HTR-8/SVneo (cell line): ENCODE results near the gene RAC3.

Experiments used
- DNase-seq: peaks from one replicate; pipeline ENCODE4 v3.0.0; 2011; ENCODE audit warnings: low spot score, mixed read lengths; ENCODE audit not compliant: insufficient read length
- FAIRE-seq: peaks from 2 replicates; lab custom pipeline; 2011; peaks lifted over from hg19 to GRCh38; lab: Jason Lieb, UNC

The RAC3 gene

GRCh38 chr17:82031303-82031884 lies at the start of gene RAC3:
Gene RAC3, plus strand, starts transcription at chr17:82031678. Its CDS starts 84 bp downstream, at chr17:82031762.
- FAIRE-seq (no peak), DNase-seq (peak; percentile 45)

GRCh38 chr17:81983011-81983638 lies 48.4 kb upstream of the RAC3 start:
- DNase-seq = no peak
- FAIRE-seq = no peak

GRCh38 chr17:81983639-81984373 lies 47.7 kb upstream of the RAC3 start:
- DNase-seq (no peak), FAIRE-seq (no peak)

GRCh38 chr17:81984773-81985410 lies 46.6 kb upstream of the RAC3 start:
- DNase-seq (no peak), FAIRE-seq (peak; percentile 90)

- no peak for FAIRE-seq
- no peak for DNase-seq
These were observed 44.9 kb upstream of the RAC3 start for GRCh38 chr17:81986606-81987005.

- no peak for DNase-seq
- FAIRE-seq = no peak
These were observed 44.2 kb upstream of the RAC3 start for GRCh38 chr17:81987161-81987770.

GRCh38 chr17:81990836-81991683 lies 40.4 kb upstream of the RAC3 start:
- FAIRE-seq (no peak), DNase-seq (no peak)

GRCh38 chr17:81991684-81992305 lies 39.7 kb upstream of the RAC3 start:
- DNase-seq (no peak), FAIRE-seq (no peak)

GRCh38 chr17:81992306-81993102 lies 39.0 kb upstream of the RAC3 start:
- FAIRE-seq = no peak
- no peak for DNase-seq

- DNase-seq = no peak
- FAIRE-seq = no peak
These were observed 37.5 kb upstream of the RAC3 start for GRCh38 chr17:81993729-81994592.

- FAIRE-seq (no peak), DNase-seq (no peak)
These were observed 36.6 kb upstream of the RAC3 start for GRCh38 chr17:81994593-81995462.

GRCh38 chr17:81995463-81996231 lies 35.8 kb upstream of the RAC3 start:
- no peak for FAIRE-seq
- DNase-seq = no peak

- FAIRE-seq (no peak), DNase-seq (no peak)
These were observed 35.2 kb upstream of the RAC3 start for GRCh38 chr17:81996232-81996756.

- DNase-seq (no peak), FAIRE-seq (no peak)
These were observed 34.6 kb upstream of the RAC3 start for GRCh38 chr17:81996757-81997441.

GRCh38 chr17:81998212-81998611 lies 33.3 kb upstream of the RAC3 start:
- no peak for FAIRE-seq
- DNase-seq = no peak
